SK-N-SH (cell line): ENCODE data around the gene COCH. TPM values are rescaled to one million over a fixed set of nuclear protein-coding genes. Genes with fewer than 3 reads are reported as not detected.

Source experiments
- CTCF ChIA-PET: fragments of 300-600, 350-600 bp; formaldehyde crosslinking; extraction: SDS; loops from one replicate; lab custom pipeline; 2021; lab: Yijun Ruan, JAX
- POLR2A ChIA-PET: fragments of 350-600 bp; sonication (Branson Sonifier 250); formaldehyde crosslinking; extraction: SDS; loops from one replicate; lab custom pipeline; 2020; ENCODE audit warnings: antibody characterized with exemption, inconsistent platforms; lab: Yijun Ruan, JAX
- DNase-seq: peaks from one replicate; pipeline ENCODE4 v3.0.0; 2012
- H2AFZ ChIP-seq: fragments of 200-600 bp; sonication (generic); 2 replicates; pipeline ENCODE4 v1.8.1; 2016; ENCODE audit warnings: antibody characterized with exemption, mild to moderate bottlenecking, low read depth
- H3F3A ChIP-seq: fragments of 200-600 bp; sonication (generic); replicated peaks from 2 replicates; pipeline ENCODE3; 2016; ENCODE audit warnings: antibody characterized with exemption, mild to moderate bottlenecking; ENCODE audit not compliant: insufficient read depth
- H3K27ac ChIP-seq, 2 experiments: fragments of 200-500 bp in 1 of 2; fragments of 200-600 bp in 1 of 2; sonication (Bioruptor generic) in 1 of 2; sonication (generic), shearing (Covaris generic) in 1 of 2; 2 replicates each; pipeline versions ENCODE4 v1.5.1 to v1.6.1; 2014 to 2016; ENCODE audit warnings: low read depth in 2 of 2, inconsistent platforms in 1 of 2, low read length in 1 of 2, mild to moderate bottlenecking in 1 of 2, mixed read lengths in 1 of 2
- H3K27me3 ChIP-seq: fragments of 200-600 bp; sonication (generic), shearing (Covaris generic); 2 replicates; pipeline ENCODE4 v1.6.1; 2016; ENCODE audit warnings: mixed run types; ENCODE audit not compliant: insufficient read depth
- H3K36me3 ChIP-seq, 2 experiments: fragments of 200-500 bp in 1 of 2; fragments of 200-600 bp in 1 of 2; sonication (Bioruptor generic) in 1 of 2; sonication (generic) in 1 of 2; replicated peaks in 1 of 2; 2 replicates each; pipeline versions ENCODE3 to v1.5.1; 2014 to 2016; ENCODE audit warnings: low read length in 1 of 2, mild to moderate bottlenecking in 1 of 2; ENCODE audit not compliant: insufficient read depth in 2 of 2, control insufficient read depth in 1 of 2
- H3K4me1 ChIP-seq, 2 experiments: fragments of 200-500 bp in 1 of 2; fragments of 200-600 bp in 1 of 2; sonication (Bioruptor generic) in 1 of 2; sonication (generic), shearing (Covaris generic) in 1 of 2; 2 replicates each; pipeline versions ENCODE4 v1.5.1 to v1.6.1; 2014 to 2016; ENCODE audit warnings: low read depth in 1 of 2, low read length in 1 of 2, mixed run types in 1 of 2; ENCODE audit not compliant: insufficient read depth in 2 of 2, control insufficient read depth in 1 of 2
- H3K4me2 ChIP-seq: fragments of 200-600 bp; sonication (generic), shearing (Covaris generic); 2 replicates; pipeline ENCODE4 v1.6.1; 2017; ENCODE audit warnings: mixed run types
- H3K4me3 ChIP-seq, 2 experiments: fragments of 200-500 bp in 1 of 2; fragments of 200-600 bp in 1 of 2; sonication (Bioruptor generic) in 1 of 2; sonication (generic), shearing (Covaris generic) in 1 of 2; 2 replicates each; pipeline versions ENCODE4 v1.5.1 to v1.8.1; 2014 to 2016; ENCODE audit warnings: low read depth in 2 of 2, inconsistent platforms in 1 of 2, low read length in 1 of 2, mild to moderate bottlenecking in 1 of 2, mixed read lengths in 1 of 2, moderate library complexity in 1 of 2
- H3K79me2 ChIP-seq: fragments of 200-600 bp; sonication (generic); 2 replicates; pipeline ENCODE4 v1.8.1; 2017; ENCODE audit warnings: mild to moderate bottlenecking; ENCODE audit not compliant: insufficient read depth
- H3K9ac ChIP-seq: fragments of 200-600 bp; sonication (generic); 2 replicates; pipeline ENCODE4 v1.6.1; 2017; ENCODE audit warnings: mixed run types
- H3K9me2 ChIP-seq: fragments of 200-600 bp; sonication (generic); 2 replicates; pipeline ENCODE4 v1.6.1; 2017; ENCODE audit warnings: mixed run types
- H3K9me3 ChIP-seq: fragments of 200-600 bp; sonication (generic); 2 replicates; pipeline ENCODE4 v1.6.1; 2017; ENCODE audit warnings: mixed run types, mild to moderate bottlenecking, moderate library complexity
- H4K20me1 ChIP-seq: fragments of 200-600 bp; sonication (generic); 2 replicates; pipeline ENCODE4 v1.6.1; 2017; ENCODE audit warnings: mild to moderate bottlenecking, mixed run types; ENCODE audit not compliant: insufficient read depth
- CHD2 ChIP-seq: fragments of 150-350 bp; IDR thresholded peaks from 2 replicates; pipeline ENCODE4 v1.6.1; 2018; ENCODE audit warnings: low read length; ENCODE audit not compliant: partially characterized antibody
- CTCF ChIP-seq: fragments of 200-600 bp; sonication (generic); IDR thresholded peaks from 2 replicates; pipeline ENCODE4 v1.6.1; 2017; ENCODE audit warnings: antibody characterized with exemption, mild to moderate bottlenecking, moderate library complexity
- ELF1 ChIP-seq: IDR thresholded peaks from 2 replicates; pipeline ENCODE4 v1.4.0; 2012
- EP300 ChIP-seq, 2 experiments: IDR thresholded peaks; 2 replicates each; pipeline versions ENCODE4 v1.4.0 to v1.6.1; 2012; ENCODE audit warnings: borderline replicate concordance in 1 of 2, low read depth in 1 of 2, low read length in 1 of 2
- FOXM1 ChIP-seq: IDR thresholded peaks from 2 replicates; pipeline ENCODE4 v1.4.0; 2012; ENCODE audit warnings: low read depth, mild to moderate bottlenecking
- GABPA ChIP-seq: IDR thresholded peaks from 2 replicates; pipeline ENCODE4 v1.4.0; 2012; ENCODE audit warnings: low read depth, mild to moderate bottlenecking
- GATA2 ChIP-seq: sonication (generic); formaldehyde crosslinking; IDR thresholded peaks from 2 replicates; pipeline ENCODE4 v1.5.0; 2020; ENCODE audit warnings: mild to moderate bottlenecking, missing genetic modification reagents
- NRF1 ChIP-seq: IDR thresholded peaks from 2 replicates; pipeline ENCODE4 v1.6.1; 2012; ENCODE audit warnings: low read depth, mild to moderate bottlenecking, low read length
- RAD21 ChIP-seq: IDR thresholded peaks from 2 replicates; pipeline ENCODE4 v1.6.1; 2012; ENCODE audit warnings: mild to moderate bottlenecking, low read length
- SMC3 ChIP-seq: IDR thresholded peaks from 2 replicates; pipeline ENCODE4 v1.6.1; 2012; ENCODE audit warnings: low read depth, low read length, improper control_type of control experiment
- TAF1 ChIP-seq: IDR thresholded peaks from 2 replicates; pipeline ENCODE4 v1.6.1; 2012; ENCODE audit warnings: low read depth, mild to moderate bottlenecking, low read length, moderate library complexity, borderline replicate concordance
- TEAD4 ChIP-seq: IDR thresholded peaks from 2 replicates; pipeline ENCODE4 v1.4.0; 2012; ENCODE audit warnings: mild to moderate bottlenecking, borderline replicate concordance; ENCODE audit not compliant: insufficient read depth
- USF1 ChIP-seq: IDR thresholded peaks from 2 replicates; pipeline ENCODE4 v1.4.0; 2012; ENCODE audit warnings: low read depth, borderline replicate concordance
- WGBS: methylation state at CpG from one replicate; pipeline ENCODE4 v1.1.6; 2017; ENCODE audit warnings: low lambda C conversion rate; 5-methylcytosine and 5-hydroxymethylcytosine counted together
- polyA plus RNA-seq, 3 experiments: library from polyadenylated mRNA; depleted of rRNA; stranded (reverse); fragments of >200 nt; gene quantifications; 2 replicates each; pipeline ENCODE4 v1.2.3, GENCODE V29; 2012
- TF ChIP-seq, protein P1 (sequence below): IDR thresholded peaks from 2 replicates; pipeline ENCODE4; 2012

Gene COCH
- 9.3 and 9.9 TPM in 2 replicates for polyA plus RNA-seq (2012; rRNA removed)
- polyA plus RNA-seq (2012; cell fraction: cytosol; rRNA removed): 9.0 and 10.6 TPM in 2 replicates
- 5.4 and 8.6 TPM in 2 replicates for polyA plus RNA-seq (2012; cell fraction: nucleus; rRNA removed)

DNA sequence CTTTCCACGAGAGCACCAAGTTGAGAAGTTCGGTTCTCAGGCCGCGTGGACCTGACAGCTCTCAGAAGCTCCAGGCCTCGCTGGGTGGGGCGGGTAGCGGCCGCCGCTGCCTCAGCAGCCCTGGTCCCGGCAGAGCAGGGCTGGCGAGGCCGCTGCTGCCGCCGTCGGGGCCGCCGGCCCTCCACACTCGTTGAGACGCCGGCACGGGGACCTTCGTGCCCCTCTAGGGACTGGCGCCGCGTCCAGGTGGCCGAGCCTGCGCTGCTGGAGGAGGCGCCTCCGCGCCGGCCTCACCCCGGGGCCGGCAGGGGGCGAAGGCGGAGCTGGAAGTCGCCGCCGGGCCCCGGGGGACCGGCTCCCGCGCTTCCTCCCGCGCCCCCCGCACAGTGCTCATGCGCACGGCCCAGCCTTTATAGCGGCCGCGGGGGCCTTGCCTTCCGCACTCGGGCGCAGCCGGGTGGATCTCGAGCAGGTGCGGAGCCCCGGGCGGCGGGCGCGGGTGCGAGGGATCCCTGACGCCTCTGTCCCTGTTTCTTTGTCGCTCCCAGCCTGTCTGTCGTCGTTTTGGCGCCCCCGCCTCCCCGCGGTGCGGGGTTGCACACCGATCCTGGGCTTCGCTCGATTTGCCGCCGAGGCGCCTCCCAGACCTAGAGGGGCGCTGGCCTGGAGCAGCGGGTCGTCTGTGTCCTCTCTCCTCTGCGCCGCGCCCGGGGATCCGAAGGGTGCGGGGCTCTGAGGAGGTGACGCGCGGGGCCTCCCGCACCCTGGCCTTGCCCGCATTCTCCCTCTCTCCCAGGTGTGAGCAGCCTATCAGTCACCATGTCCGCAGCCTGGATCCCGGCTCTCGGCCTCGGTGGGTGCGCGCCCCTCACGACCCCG lies at the start of gene COCH:
TSS of gene COCH (plus strand) at position 440 of the 879 bp plus-strand sequence. CDS start at position 820, 380 bp downstream.
- Histone ChIP-seq H3K4me1 (no peaks in the 10 kb centered on the region; a peak in 1 of 4 replicates), H3K9ac (peak within 1 kb of the TSS; percentile 48), H3K27me3 (no peaks in the 10 kb centered on the region), H3K4me3 (peak within 1 kb of the TSS; percentile 60 to 64), H3K4me2 (peak within 1 kb of the TSS; percentile 84), H4K20me1 (no peaks in the 10 kb centered on the region), H3K9me2 (no peaks in the 10 kb centered on the region), H3K79me2 (no peaks in the 10 kb centered on the region), H3K9me3 (no peaks in the 10 kb centered on the region), H3F3A (no peaks in the 10 kb centered on the region), H2AFZ (peak within 1 kb of the TSS; percentile 94; the same call in 1 of the 2 replicates), H3K27ac (no peak within 1 kb of the TSS), H3K36me3 (no peaks in the 10 kb centered on the region)
- 22% methylated on average over 27 of the region's 99 CpGs for WGBS
- peak; percentile 92 for DNase-seq
- ChIA-PET POLR2A (no interaction called here), CTCF (interaction anchor here (0.6 kb wide), 2 partner anchors 16 to 73 kb away, joined by 3 read pairs; no protein-coding TSS in a partner anchor)
- TF ChIP-seq CTCF (peak; percentile 23), TAF1 (no peak), NRF1 (peak; percentile 52)

DNA sequence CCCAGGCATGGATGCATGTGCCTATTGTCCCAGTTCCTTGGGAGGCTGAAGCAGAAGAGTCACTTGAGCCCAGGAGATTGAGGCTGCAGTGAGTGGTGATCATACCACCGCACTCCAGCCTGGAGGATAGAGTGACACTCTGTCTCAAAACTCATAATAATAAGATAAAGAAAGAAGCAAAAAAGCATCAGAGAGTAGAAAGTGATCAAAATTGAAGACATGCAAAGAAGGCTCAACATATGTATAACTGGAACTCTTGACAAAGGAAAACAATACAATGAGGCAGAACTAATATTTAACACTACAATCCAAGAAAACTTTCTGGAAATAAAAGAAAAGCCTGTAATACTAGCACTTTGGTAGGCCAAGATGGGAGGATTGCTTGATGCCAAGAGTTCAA lies 48.3 kb upstream of the COCH start:
- Histone ChIP-seq H2AFZ (no peak overlapping the region), H3K79me2 (no peaks in the 10 kb centered on the region), H3K9ac (no peak overlapping the region)
- ChIA-PET CTCF (no interaction called here), POLR2A (no interaction called here)
- TF ChIP-seq GATA2 (CRISPR knock-in tag): no peak
- TF ChIP-seq ELF1: no peak
- no peak for TF ChIP-seq TEAD4
- no peak for TF ChIP-seq CTCF
- no peak for TF ChIP-seq EP300 (IDR thresholded peaks at IDR 0.05; ENCODE audit: borderline replicate concordance in 1 of 2, low read depth in 1 of 2, low read length in 1 of 2)
- TF ChIP-seq FOXM1: no peak
- TF ChIP-seq GABPA: no peak
- TF ChIP-seq USF1: no peak
- TF ChIP-seq, protein P1, sequence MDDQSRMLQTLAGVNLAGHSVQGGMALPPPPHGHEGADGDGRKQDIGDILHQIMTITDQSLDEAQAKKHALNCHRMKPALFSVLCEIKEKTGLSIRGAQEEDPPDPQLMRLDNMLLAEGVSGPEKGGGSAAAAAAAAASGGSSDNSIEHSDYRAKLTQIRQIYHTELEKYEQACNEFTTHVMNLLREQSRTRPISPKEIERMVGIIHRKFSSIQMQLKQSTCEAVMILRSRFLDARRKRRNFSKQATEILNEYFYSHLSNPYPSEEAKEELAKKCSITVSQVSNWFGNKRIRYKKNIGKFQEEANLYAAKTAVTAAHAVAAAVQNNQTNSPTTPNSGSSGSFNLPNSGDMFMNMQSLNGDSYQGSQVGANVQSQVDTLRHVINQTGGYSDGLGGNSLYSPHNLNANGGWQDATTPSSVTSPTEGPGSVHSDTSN: no peak
- no peak for TF ChIP-seq RAD21
- TF ChIP-seq SMC3: no peak
- no peak for TF ChIP-seq CHD2
- TF ChIP-seq, all 33 proteins: peak for 0
- no peak overlapping the region for H3K4me3 ChIP-seq
- H3F3A ChIP-seq: no peaks in the 10 kb centered on the region
- H3K9me3 ChIP-seq: peaks cover 6% of the 10 kb centered on the region; the same call in 1 of the 2 replicates
- H3K9me2 ChIP-seq: no peaks in the 10 kb centered on the region
- no peaks in the 10 kb centered on the region for H3K36me3 ChIP-seq
- no peaks in the 10 kb centered on the region for H4K20me1 ChIP-seq
- no peak for DNase-seq
- 48% methylated on average over 1 of the region's 1 CpG for WGBS
- H3K27ac ChIP-seq: no peak overlapping the region
- H3K4me2 ChIP-seq: no peak overlapping the region
- H3K27me3 ChIP-seq: no peaks in the 10 kb centered on the region
- H3K4me1 ChIP-seq: no peaks in the 10 kb centered on the region
